Measurements from ENCODE around the gene NFIX. TPM values are rescaled to one million over a fixed set of nuclear protein-coding genes. Genes with fewer than 3 reads are reported as not detected.

NFIX gene
- total RNA-seq, 1 experiment from 2014 or later: 144 TPM

GRCh38 chr19:13095393-13095784 is 100.1 kb downstream of the NFIX start:
- no peaks in the 10 kb centered on the region; the same call in 1 of the 2 replicates for H3K36me3 ChIP-seq (ENCODE audit: control insufficient read depth, insufficient read depth, low read length)

More at GRCh38 chr19:13095393-13095784, 100.1 kb downstream of the NFIX start:
- DNase-seq (ENCODE audit: low read depth, low spot score) (no peak), ATAC-seq (no peak)
- BruUV-seq (replicated peaks): no TSS peak
- Histone ChIP-seq H3K9me3 (ENCODE audit: control insufficient read depth, insufficient read depth, low read depth, low read length) (no peaks in the 10 kb centered on the region), H3K27ac (ENCODE audit: low read length) (no peak overlapping the region), H3K4me1 (ENCODE audit: control insufficient read depth, insufficient read depth, low read length) (peaks cover 53% of the 10 kb centered on the region), H3K27me3 (ENCODE audit: control insufficient read depth, insufficient read depth, low read length) (no peaks in the 10 kb centered on the region), H3K4me3 (ENCODE audit: low read depth in 2 of 2, low read length in 2 of 2) (no peak overlapping the region)
- ChIA-PET CTCF (interaction anchor here (0.6 to 0.8 kb wide), 4 partner anchors 118 to 1058 kb away, joined by 3 to 9 read pairs (median 5); partner anchors contain the start of gene GCDH), POLR2A (interaction anchor here (0.6 kb wide), 1 partner anchor 16 kb away, joined by 8 read pairs; no protein-coding TSS in a partner anchor)
- TF ChIP-seq CTCF (IDR thresholded peaks at IDR 0.05): no peak
- TF ChIP-seq POLR2AphosphoS5 (IDR thresholded peaks at IDR 0.05; ENCODE audit: low read depth, low read length): no peak
- TF ChIP-seq REST (IDR thresholded peaks at IDR 0.05; ENCODE audit: insufficient read depth in 1 of 2, low read depth in 2 of 2, low read length in 1 of 2): no peak
- TF ChIP-seq SIN3A (IDR thresholded peaks at IDR 0.05; ENCODE audit: borderline replicate concordance, insufficient read depth, low read depth, low read length): no peak
- no peak for TF ChIP-seq TCF7L2 (IDR thresholded peaks at IDR 0.05; ENCODE audit: low read depth, low read length)
- intact Hi-C loops (cut with micrococcal nuclease; ENCODE audit: unreplicated experiment): loop anchor here (10.0 kb wide), 1 partner anchor 61 kb away; no protein-coding TSS in a partner anchor
- in situ Hi-C loops (cut with HindIII; ENCODE audit: low pct_unique_long_range_greater_than_20kb, low sequenced_read_pairs): no loop called here

Measured in Panc1 (cell line).